PFSK-1 (cell line): ENCODE results near the gene ARHGAP15.

ENCODE experiments used
- POLR2AphosphoS5 ChIP-seq: IDR thresholded peaks from 2 replicates; pipeline ENCODE4 v1.6.1; 2012; ENCODE audit warnings: low read depth, mild to moderate bottlenecking, control low read depth, low read length, moderate library complexity
- TAF1 ChIP-seq: IDR thresholded peaks from 2 replicates; pipeline ENCODE4 v1.6.1; 2012; ENCODE audit warnings: low read length, control low read depth, borderline replicate concordance; ENCODE audit not compliant: insufficient read depth

DNA sequence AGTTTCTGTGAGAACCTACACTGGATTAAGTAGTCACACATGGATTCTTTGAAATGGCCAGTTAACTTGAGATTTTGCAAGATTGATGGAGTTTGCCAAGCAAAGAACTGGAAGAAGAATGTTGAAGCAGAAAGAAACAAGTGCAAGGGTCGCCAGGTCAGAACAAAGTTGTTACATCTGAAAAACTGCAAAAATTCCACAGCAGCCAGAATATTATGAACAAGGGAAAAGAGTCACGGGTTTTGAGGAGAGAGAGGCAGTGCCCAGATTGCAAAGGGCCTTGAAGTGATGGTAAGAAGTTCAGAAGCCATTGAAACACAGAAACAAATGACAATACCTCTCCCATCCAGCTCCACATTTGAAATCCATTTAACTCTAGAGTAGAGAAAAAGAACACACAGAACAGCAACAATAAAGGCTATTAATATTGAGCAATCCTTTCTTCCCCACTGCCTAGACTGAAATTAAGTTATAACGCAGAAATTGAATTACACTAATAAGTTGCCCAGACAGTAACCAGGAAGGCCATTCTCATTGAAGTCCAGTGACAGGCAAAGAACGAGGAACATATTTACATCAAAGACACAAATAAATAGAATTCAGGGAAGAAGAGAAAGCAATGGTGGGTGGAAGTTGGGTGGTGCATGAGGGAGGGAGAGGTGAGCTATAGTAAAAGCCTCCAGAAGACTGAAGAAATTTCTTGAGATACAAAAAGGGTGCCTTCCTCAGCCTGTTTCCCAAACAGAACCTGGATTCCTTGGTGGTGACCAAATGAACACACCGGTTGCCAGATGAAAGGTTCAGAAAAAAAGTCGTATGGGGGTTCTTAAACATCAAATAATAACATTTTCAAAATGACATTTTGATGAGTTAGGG lies 80.6 kb downstream of the ARHGAP15 start:
- TF ChIP-seq TAF1 (no peak), POLR2AphosphoS5 (no peak)
